Stomach (tissue), 9 donors: ENCODE results near the gene NRN1L. TPM values are rescaled to one million over a fixed set of nuclear protein-coding genes. Genes with fewer than 3 reads are reported as not detected.
A peak's percentile ranks its signal among the peaks of the same experiment; 100 is the strongest.

ENCODE experiments used
- DNase-seq, 2 donors: peaks; one replicate each; pipeline versions ENCODE4 v3.0.0 to v3.0.0-alpha.2; 2013 to 2019
- H3K27ac ChIP-seq, 5 donors: fragments of 200-600 bp in 4 of 5; sonication (generic) in 4 of 5; one replicate each; pipeline ENCODE4 v1.5.1; 2013 to 2019; ENCODE audit warnings: mild to moderate bottlenecking in 1 of 5, moderate library complexity in 1 of 5
- H3K27me3 ChIP-seq, 3 donors: fragments of 200-600 bp; sonication (generic); one replicate each; pipeline ENCODE4 v1.5.1; 2017 to 2019; ENCODE audit warnings: mixed run types in 1 of 3
- H3K36me3 ChIP-seq, 4 donors: fragments of 200-600 bp; sonication (generic); 1 replicate in 3 of 4; 2 replicates in 1 of 4; pipeline ENCODE4 v1.5.1; 2016 to 2019
- H3K4me1 ChIP-seq, 4 donors: fragments of 200-600 bp; sonication (generic); one replicate each; pipeline ENCODE4 v1.5.1; 2016 to 2019
- H3K4me3 ChIP-seq, 4 donors: fragments of 200-600 bp; sonication (generic) in 3 of 4; one replicate each; pipeline ENCODE4 v1.5.1; 2016 to 2019; ENCODE audit warnings: mild to moderate bottlenecking in 1 of 4
- H3K9me3 ChIP-seq, 4 donors: fragments of 200-600 bp; sonication (generic); one replicate each; pipeline ENCODE4 v1.5.1; 2016 to 2019
- EP300 ChIP-seq: sonication (generic); formaldehyde crosslinking; IDR thresholded peaks from one replicate; pipeline ENCODE4 v1.6.1; 2017; ENCODE audit warnings: antibody characterized with exemption
- POLR2A ChIP-seq, 4 donors: fragments of 450-650 bp; IDR thresholded peaks; one replicate each; pipeline ENCODE4 v1.6.1; 2016; ENCODE audit warnings: antibody characterized with exemption in 4 of 4, control low read depth in 2 of 4, mild to moderate bottlenecking in 1 of 4, moderate library complexity in 1 of 4
- POLR2AphosphoS5 ChIP-seq, 3 donors: sonication (generic); formaldehyde crosslinking; IDR thresholded peaks; one replicate each; pipeline ENCODE4 v1.6.1; 2016; ENCODE audit warnings: antibody characterized with exemption in 3 of 3
- WGBS, 5 donors: extraction: QIAGEN DNeasy Blood & Tissue Kit in 3 of 5; methylation state at CpG; one replicate each; pipeline versions ENCODE4 v1.1.5 to v1.1.7; 2013 to 2018; 5-methylcytosine and 5-hydroxymethylcytosine counted together
- intact Hi-C: fragments of 100-400 bp; cut with DNase I; formaldehyde crosslinking; loops from one replicate; pipeline ENCODE4 v1.15.1; 2023; ENCODE audit warnings: low total_unique reads
- polyA plus RNA-seq, 3 donors: library from polyadenylated mRNA; stranded (reverse); fragments of 200-250 nt; gene quantifications; one replicate each; pipeline ENCODE4 v1.2.3, GENCODE V29; 2013
- total RNA-seq, 5 donors: library from RNA; depleted of rRNA; stranded (reverse); fragments of >200 nt; gene quantifications; one replicate each; pipeline versions ENCODE4 v1.1.0 to v1.2.3, GENCODE V29; 2014 to 2016
- TF ChIP-seq, protein P1 (sequence below), 7 experiments: fragments of 450-650 bp in 4 of 7; fragments of 200-600 bp in 3 of 7; sonication (generic) in 3 of 7; IDR thresholded peaks; one replicate each; pipeline ENCODE4 v1.5.1; 2016 to 2019; ENCODE audit warnings: antibody characterized with exemption in 7 of 7, control low read depth in 2 of 7, mild to moderate bottlenecking in 1 of 7
- donor health status: healthy with polysubstance abuse.
- donor health status: Bipolar disorder and iron deficiency.
- donor health status: healthy.

Gene NRN1L
- total and polyA plus RNA-seq, 8 donors: 2.0 to 2.7 TPM; not detected in 6

DNA sequence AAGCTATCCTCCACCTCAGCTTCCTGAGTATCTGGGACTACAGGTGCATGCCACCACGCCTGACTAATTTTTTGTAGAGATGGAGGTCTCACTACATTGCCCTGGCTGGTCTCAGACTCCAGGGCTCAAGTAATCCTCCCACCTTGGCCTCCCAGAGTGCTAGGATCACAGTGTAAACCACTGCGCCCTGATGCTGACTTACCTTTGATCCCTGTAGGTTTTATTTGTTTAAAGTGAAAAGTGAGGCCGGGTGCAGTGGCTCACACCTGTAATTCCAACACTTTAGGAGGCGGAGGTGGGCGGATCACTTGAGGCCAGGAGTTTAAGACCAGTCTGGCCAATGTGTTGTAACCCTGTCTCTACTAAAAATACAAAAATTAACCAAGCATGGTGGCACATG, 17.0 kb downstream of the NRN1L start:
- 78 to 82% (median 79%) methylated on average over 5 of the region's 5 CpGs for WGBS, 5 donors
- DNase-seq: no peak
- Histone ChIP-seq H3K27ac (no peak overlapping the region), H3K27me3 (no peaks in the 10 kb centered on the region), H3K4me1 (peaks cover 3 to 36% (median 26%) of the 10 kb centered on the region in 4 donors), H3K4me3 (no peak overlapping the region), H3K36me3 (peaks cover 0 to 45% (median 21%) of the 10 kb centered on the region in 4 donors), H3K9me3 (no peaks in the 10 kb centered on the region)
- intact Hi-C loops: no loop called here
- TF ChIP-seq POLR2AphosphoS5 (IDR thresholded peaks at IDR 0.05) (no peak), EP300 (no peak), POLR2A (IDR thresholded peaks at IDR 0.05) (no peak)
- TF ChIP-seq, protein P1, sequence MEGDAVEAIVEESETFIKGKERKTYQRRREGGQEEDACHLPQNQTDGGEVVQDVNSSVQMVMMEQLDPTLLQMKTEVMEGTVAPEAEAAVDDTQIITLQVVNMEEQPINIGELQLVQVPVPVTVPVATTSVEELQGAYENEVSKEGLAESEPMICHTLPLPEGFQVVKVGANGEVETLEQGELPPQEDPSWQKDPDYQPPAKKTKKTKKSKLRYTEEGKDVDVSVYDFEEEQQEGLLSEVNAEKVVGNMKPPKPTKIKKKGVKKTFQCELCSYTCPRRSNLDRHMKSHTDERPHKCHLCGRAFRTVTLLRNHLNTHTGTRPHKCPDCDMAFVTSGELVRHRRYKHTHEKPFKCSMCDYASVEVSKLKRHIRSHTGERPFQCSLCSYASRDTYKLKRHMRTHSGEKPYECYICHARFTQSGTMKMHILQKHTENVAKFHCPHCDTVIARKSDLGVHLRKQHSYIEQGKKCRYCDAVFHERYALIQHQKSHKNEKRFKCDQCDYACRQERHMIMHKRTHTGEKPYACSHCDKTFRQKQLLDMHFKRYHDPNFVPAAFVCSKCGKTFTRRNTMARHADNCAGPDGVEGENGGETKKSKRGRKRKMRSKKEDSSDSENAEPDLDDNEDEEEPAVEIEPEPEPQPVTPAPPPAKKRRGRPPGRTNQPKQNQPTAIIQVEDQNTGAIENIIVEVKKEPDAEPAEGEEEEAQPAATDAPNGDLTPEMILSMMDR (IDR thresholded peaks at IDR 0.05): no peak

DNA sequence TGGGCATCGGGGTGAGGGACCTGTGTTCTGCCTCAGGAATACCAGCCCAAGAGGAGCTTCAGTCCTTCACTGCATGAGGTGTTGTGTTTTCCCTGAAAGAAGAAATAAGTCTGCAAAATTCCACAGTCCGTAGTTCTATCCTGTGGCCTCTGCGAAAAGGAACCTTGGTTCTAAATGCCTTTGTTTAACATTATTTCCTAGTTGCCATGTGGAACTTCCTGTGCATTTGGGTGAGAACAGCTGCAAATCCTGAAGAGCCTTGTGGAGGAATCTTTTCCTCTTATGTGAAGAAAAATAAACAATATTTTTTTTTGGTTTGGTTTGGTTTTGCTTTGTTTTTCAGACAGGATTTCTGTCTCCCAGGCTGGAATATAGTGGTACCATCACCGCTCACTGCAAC, 18.1 kb downstream of the NRN1L start:
- H3K27ac ChIP-seq: peak overlapping the region in 2 of 5 donors; percentile 21 to 35
- H3K4me3 ChIP-seq: no peak overlapping the region
- intact Hi-C loops: no loop called here
- H3K36me3 ChIP-seq: peaks cover 0 to 45% (median 21%) of the 10 kb centered on the region in 4 donors
- H3K4me1 ChIP-seq: peaks cover 0 to 25% (median 15%) of the 10 kb centered on the region in 4 donors
- no peak for DNase-seq
- TF ChIP-seq EP300 (no peak), POLR2A (IDR thresholded peaks at IDR 0.05) (no peak), POLR2AphosphoS5 (IDR thresholded peaks at IDR 0.05) (no peak)
- TF ChIP-seq, protein P1 (IDR thresholded peaks at IDR 0.05): no peak
- H3K27me3 ChIP-seq: no peaks in the 10 kb centered on the region
- WGBS, 5 donors: 73 to 83% (median 81%) methylated on average over 4 of the region's 4 CpGs
- H3K9me3 ChIP-seq: no peaks in the 10 kb centered on the region

DNA sequence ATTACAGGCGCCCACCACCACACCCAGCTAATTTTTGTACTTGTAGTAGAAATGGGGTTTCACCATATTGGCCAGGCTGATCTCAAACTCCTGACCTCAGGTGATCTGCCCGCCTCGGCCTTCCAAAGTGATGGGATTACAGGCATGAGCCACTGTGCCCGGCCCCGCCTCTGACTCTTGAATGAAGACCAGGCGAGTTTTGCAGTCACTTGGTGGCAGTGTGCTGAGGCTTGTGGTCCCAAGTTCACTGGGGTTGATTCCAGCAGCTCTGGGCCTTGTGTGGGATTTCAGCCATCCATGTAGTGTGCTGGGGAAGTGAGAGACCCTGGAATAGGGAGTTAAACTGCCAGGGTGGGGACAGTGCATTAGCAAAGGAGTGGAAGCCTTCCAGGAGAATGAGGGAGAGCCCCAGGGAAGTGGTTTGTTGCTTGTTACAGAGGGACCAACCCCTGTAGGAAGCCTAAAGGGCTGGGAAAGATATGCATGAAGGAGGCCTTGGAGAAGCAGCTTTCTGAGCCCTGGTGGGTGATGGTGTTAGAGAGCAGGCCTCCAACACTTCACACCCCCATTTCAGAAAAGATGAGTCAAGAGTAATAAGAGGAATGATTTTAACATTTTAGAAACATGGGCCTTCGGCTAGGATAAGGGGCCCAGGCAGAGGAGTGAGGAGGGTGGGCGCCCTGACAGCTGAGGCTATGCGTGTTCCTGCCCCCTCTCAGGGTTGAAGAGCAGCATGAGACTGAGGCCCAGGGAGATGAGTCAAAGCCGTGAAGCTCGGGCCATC, 22.9 kb downstream of the NRN1L start:
- Histone ChIP-seq H3K4me3 (no peak overlapping the region), H3K27ac (no peak overlapping the region), H3K36me3 (peaks cover 20 to 70% (median 53%) of the 10 kb centered on the region in 4 donors), H3K27me3 (no peaks in the 10 kb centered on the region), H3K4me1 (peaks cover 0 to under 1% (median 0%) of the 10 kb centered on the region in 4 donors), H3K9me3 (no peaks in the 10 kb centered on the region)
- WGBS, 5 donors: 88 to 93% (median 92%) methylated on average over 11 of the region's 11 CpGs
- DNase-seq: no peak
- TF ChIP-seq POLR2A (IDR thresholded peaks at IDR 0.05): no peak
- TF ChIP-seq, protein P1 (IDR thresholded peaks at IDR 0.05): no peak
- TF ChIP-seq POLR2AphosphoS5 (IDR thresholded peaks at IDR 0.05): no peak
- TF ChIP-seq EP300: no peak
- intact Hi-C loops: no loop called here

DNA sequence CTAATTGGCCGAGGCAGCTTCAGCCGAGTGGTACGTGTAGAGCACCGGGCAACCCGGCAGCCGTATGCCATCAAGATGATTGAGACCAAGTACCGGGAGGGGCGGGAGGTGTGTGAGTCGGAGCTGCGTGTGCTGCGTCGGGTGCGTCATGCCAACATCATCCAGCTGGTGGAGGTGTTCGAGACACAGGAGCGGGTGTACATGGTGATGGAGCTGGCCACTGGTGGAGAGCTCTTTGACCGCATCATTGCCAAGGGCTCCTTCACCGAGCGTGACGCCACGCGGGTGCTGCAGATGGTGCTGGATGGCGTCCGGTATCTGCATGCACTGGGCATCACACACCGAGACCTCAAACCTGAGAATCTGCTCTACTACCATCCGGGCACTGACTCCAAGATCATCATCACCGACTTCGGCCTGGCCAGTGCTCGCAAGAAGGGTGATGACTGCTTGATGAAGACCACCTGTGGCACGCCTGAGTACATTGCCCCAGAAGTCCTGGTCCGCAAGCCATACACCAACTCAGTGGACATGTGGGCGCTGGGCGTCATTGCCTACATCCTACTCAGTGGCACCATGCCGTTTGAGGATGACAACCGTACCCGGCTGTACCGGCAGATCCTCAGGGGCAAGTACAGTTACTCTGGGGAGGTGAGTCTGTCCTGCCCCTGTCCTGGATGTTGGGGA, 24.5 kb downstream of the NRN1L start:
- no peaks in the 10 kb centered on the region for H3K9me3 ChIP-seq
- intact Hi-C loops: no loop called here
- TF ChIP-seq, protein P1 (IDR thresholded peaks at IDR 0.05): no peak
- TF ChIP-seq POLR2A (IDR thresholded peaks at IDR 0.05): no peak
- no peak for TF ChIP-seq POLR2AphosphoS5 (IDR thresholded peaks at IDR 0.05)
- no peak overlapping the region for H3K27ac ChIP-seq
- no peaks in the 10 kb centered on the region for H3K4me1 ChIP-seq
- WGBS, 5 donors: 95 to 97% (median 96%) methylated on average over 26 to 36 of the region's 36 CpGs
- H3K4me3 ChIP-seq: no peak overlapping the region
- peaks cover 20 to 61% (median 46%) of the 10 kb centered on the region in 4 donors for H3K36me3 ChIP-seq
- no peak for DNase-seq
- no peaks in the 10 kb centered on the region for H3K27me3 ChIP-seq
